HFF-Myc (cell line): ENCODE results near the gene KIF13A.

Source experiments
- DNase-seq: peaks from one replicate; pipeline ENCODE4 v3.0.0-alpha.2; 2011; ENCODE audit warnings: low read depth; ENCODE audit errors: extremely low read depth
- H3K4me3 ChIP-seq: replicated peaks from 2 replicates; pipeline ENCODE4 v1.5.1; 2011; ENCODE audit warnings: low read depth, mild to moderate bottlenecking, control low read depth, low read length
- TF ChIP-seq, protein P1 (sequence below): IDR thresholded peaks from 2 replicates; pipeline ENCODE4 v1.5.1; 2012; ENCODE audit warnings: mild to moderate bottlenecking, low read depth, low read length, control low read depth; ENCODE audit errors: missing control alignments

The KIF13A gene

DNA sequence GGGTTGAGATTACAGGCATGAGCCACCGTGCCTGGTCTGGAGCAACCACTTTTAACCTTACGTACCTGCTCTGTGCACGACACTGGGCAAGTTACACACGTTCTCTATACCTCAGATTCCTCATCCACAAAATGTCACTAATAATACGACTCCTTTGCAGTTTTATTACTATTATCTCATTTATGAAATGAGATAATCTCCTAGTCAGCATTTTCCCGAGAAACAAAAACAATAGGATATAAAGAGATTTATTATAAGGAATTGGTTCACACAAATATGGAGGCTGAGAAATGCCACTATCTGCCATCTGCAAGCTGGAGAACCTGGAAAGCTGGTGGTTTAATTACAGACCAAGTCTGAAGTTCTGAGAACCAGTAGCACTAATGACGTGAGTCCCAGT, 12.0 kb upstream of the KIF13A start:
- TF ChIP-seq, protein P1, sequence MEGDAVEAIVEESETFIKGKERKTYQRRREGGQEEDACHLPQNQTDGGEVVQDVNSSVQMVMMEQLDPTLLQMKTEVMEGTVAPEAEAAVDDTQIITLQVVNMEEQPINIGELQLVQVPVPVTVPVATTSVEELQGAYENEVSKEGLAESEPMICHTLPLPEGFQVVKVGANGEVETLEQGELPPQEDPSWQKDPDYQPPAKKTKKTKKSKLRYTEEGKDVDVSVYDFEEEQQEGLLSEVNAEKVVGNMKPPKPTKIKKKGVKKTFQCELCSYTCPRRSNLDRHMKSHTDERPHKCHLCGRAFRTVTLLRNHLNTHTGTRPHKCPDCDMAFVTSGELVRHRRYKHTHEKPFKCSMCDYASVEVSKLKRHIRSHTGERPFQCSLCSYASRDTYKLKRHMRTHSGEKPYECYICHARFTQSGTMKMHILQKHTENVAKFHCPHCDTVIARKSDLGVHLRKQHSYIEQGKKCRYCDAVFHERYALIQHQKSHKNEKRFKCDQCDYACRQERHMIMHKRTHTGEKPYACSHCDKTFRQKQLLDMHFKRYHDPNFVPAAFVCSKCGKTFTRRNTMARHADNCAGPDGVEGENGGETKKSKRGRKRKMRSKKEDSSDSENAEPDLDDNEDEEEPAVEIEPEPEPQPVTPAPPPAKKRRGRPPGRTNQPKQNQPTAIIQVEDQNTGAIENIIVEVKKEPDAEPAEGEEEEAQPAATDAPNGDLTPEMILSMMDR: no peak
- no peak overlapping the region for H3K4me3 ChIP-seq
- DNase-seq: no peak

DNA sequence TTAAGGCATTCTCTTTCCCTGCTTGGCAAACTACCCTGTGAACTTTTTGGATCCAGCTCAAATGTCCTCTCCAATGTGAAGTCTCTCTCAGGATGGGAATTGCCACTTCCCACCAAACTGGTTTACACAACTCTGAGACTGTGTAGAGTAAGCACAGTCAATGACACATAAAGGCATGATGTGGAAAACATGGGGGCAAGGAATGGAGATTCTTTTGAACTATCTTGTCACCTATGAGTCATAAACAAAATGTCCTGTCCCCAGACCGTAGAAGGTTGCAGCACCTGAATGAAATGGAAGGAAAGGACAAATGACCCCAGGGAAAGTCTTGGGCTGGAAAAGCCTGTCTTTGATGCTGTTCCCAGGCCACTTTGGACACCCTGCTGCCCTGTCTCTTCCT, 11.0 kb upstream of the KIF13A start:
- DNase-seq: no peak
- no peak overlapping the region for H3K4me3 ChIP-seq
- TF ChIP-seq, protein P1: no peak

DNA sequence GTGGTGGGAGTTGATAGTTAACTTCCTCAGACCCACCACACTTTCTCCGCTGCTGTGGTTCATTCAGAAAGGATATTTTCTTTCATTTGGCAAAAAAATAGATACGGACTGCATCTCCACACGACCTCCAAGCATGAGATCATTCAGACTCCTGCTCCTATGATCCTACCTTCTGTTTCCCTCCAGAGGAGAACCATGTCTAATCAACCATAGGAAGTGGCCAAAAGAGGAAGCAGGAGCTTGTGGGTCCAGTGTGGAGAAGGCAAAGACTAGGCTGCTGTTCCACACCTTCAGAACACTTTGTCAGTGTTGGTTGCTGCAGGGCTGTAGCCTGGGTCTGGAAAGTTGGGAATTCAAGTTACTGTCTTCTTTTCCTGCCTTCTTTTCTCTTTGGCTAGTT, 10.6 kb upstream of the KIF13A start:
- DNase-seq: no peak
- TF ChIP-seq, protein P1: no peak
- H3K4me3 ChIP-seq: no peak overlapping the region

DNA sequence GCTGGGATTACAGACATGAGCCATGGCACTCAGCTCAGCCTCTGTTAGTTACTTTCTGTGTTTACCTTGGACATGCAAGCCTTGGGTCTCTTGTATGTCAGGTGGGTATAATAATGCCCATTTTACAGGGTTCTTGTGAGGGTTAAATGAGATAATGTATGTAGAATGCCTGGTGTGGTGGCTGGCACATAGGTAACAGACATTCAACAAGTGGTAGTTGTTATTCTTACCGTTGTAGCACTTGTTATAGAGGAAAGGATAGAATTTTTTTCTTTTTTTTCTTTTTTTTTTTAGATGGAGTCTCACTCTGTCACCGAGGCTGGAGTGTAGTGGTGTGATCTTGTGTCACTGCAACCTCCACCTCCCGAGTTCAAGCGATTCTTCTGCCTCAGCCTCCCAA, 8.0 kb upstream of the KIF13A start:
- DNase-seq: no peak
- TF ChIP-seq, protein P1: no peak
- H3K4me3 ChIP-seq: no peak overlapping the region

DNA sequence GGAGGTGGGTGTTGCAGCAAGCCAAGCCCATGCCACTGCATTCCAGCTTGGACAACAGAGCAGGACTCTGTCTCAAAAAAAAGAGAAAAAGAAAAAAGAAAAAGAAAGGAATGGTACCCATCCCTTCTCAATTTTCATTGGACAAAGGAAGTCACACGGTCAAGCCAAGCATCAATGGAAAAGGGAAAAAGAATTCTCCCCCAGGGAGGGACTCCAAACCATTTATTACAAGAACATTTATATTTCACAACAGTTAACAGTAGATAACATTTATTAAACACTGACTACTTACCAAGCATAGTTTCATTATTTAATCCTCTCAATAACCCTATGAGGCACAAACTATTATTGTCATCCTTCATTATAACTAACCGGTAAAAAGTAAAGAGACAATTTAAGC, 6.6 kb upstream of the KIF13A start:
- DNase-seq: no peak
- no peak overlapping the region for H3K4me3 ChIP-seq
- TF ChIP-seq, protein P1: no peak

DNA sequence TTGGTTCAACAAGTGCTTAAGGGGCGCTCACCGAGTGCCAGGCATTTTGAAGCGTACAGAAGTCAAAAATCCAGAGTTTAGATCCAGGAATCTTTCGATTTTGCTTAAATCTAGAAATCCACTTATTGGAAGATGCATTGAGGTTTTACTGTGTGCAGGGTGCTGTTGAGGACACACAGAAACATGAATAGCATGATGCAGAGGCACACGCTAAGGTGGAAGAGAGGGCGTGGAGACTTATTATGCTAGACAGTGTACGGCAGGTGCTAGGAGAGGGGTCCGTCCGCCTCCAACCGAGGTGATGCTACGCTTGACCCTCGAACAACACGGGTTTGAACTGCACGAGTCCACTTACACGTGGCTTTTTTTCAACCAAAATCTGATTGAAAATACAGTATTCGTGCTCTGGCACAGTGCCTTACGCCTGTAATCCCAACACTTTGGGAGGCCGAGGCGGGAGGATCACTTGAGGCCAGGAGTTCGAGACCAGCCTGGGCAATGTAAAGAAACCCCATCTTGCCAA, 1.0 kb upstream of the KIF13A start:
- H3K4me3 ChIP-seq: peak overlapping the region; percentile 52
- TF ChIP-seq, protein P1: no peak
- DNase-seq: no peak
